HEK293 (cell line): ENCODE data around the gene CCZ1.
"Not testable (repeated sequence)": the region's sequence is repeated elsewhere in the genome, so short reads cannot be mapped to it uniquely, and the experiment has no call there.

ENCODE experiments used
- CTCF ChIP-seq: fragments of 450-650 bp; formaldehyde crosslinking; IDR thresholded peaks from 2 replicates; pipeline ENCODE4 v1.5.1; 2016; ENCODE audit warnings: missing biosample characterization, missing genetic modification characterization
- YY1 ChIP-seq: fragments of 450-650 bp; formaldehyde crosslinking; IDR thresholded peaks from 2 replicates; pipeline ENCODE4 v1.5.1; 2018; ENCODE audit warnings: missing biosample characterization, missing genetic modification characterization
- ZNF148 ChIP-seq: fragments of 450-650 bp; formaldehyde crosslinking; IDR thresholded peaks from 2 replicates; pipeline ENCODE4 v1.5.0; 2017; ENCODE audit warnings: missing biosample characterization, missing genetic modification characterization, borderline replicate concordance

- TF ChIP-seq ZNF148 (tag by site-specific recombination); YY1 (tag by site-specific recombination); CTCF: not testable (repeated sequence)
Measured at GRCh38 chr7:5861281-5861680, 37.3 kb upstream of the CCZ1 start.
